ENCODE results near the gene NHERF1. TPM values are rescaled to one million over a fixed set of nuclear protein-coding genes. Genes with fewer than 3 reads are reported as not detected.

Gene NHERF1
- total RNA-seq, 1 donor from 2014 or later, result 13.9 TPM

DNA sequence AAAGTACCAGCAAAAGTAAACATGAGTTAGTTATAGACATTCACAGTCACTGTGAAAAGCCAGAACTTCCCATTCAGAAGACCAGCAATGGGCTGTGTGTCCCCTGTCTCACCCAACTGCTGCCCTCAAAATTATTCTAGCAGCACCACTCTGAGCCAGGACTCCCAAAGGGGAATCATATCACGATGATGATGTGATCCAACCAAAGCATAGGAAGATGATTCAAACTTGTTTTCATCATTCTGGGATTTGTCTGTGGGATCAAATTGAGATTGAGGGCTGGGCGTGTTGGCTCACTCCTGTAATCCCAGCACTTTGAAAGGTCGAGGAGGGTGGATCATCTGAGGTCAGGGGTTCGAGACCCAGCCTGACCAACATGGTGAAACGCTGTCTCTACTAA is 34.1 kb downstream of the NHERF1 start:
- DNase-seq (ENCODE audit: low spot score), result no peak

GRCh38 chr17:74784125-74784810 is 35.8 kb downstream of the NHERF1 start:
- DNase-seq (ENCODE audit: low spot score), result no peak

- DNase-seq (ENCODE audit: low spot score), result no peak
Measured at GRCh38 chr17:74785096-74785980, 36.9 kb downstream of the NHERF1 start.

GRCh38 chr17:74785981-74786360 is 37.5 kb downstream of the NHERF1 start:
- no peak for DNase-seq (ENCODE audit: low spot score)

- DNase-seq (ENCODE audit: low spot score), result no peak
Measured at GRCh38 chr17:74786431-74787055, 38.1 kb downstream of the NHERF1 start.

- DNase-seq (ENCODE audit: low spot score), result no peak
Measured at GRCh38 chr17:74790161-74791058, 42.0 kb downstream of the NHERF1 start.

GRCh38 chr17:74792586-74793105 is 44.2 kb downstream of the NHERF1 start:
- no peak for DNase-seq (ENCODE audit: low spot score)

- no peak for DNase-seq (ENCODE audit: low spot score)
Measured at GRCh38 chr17:74795327-74796020, 47.0 kb downstream of the NHERF1 start.

DNA sequence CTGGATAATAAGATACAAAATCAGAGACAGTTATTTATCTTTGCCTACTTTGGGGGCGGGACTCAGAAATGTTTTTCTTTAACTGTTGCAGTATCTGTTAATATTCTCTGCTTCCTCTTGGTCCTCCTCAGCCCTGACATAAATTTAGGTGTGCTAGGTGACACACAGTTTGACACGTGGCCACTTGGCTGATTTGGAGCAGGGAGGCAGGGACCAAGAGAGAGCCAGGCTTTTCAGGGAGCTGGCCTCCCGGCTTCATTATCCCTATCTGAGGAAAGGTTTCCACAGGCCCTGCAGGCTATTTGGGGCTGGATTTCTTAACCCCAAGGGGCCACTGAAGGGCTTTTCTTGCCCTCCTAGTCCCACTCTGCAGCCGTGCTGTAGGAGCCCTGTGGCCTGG is 47.8 kb downstream of the NHERF1 start:
- no peak for DNase-seq (ENCODE audit: low spot score)

GRCh38 chr17:74796866-74797265 is 48.4 kb downstream of the NHERF1 start:
- DNase-seq (ENCODE audit: low spot score), result no peak

- DNase-seq (ENCODE audit: low spot score), result no peak
Measured at GRCh38 chr17:74797824-74798223, 49.4 kb downstream of the NHERF1 start.

DNA sequence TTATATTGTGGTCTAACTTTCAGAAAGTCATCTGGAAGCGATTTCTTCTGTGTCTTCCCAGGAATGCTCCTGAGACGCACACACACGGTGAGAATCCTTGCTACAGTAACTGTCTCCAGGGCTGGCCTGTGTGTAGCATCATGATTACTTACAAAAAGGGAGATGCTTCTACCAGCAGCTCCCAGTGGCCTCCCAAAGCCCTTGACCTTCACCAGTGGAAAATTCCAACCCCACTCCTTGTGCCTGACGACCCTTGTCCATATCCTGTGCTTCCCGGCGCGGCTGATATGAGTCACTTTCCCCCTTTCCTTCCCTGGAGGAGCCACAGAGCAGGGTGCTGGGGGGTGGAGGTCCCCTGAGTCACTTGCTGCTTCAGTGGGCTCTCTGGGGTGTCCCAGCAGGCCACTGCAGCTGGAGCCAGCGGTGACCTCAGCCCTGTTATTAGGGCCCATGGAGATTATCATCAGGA is 49.8 kb downstream of the NHERF1 start:
- no peak for DNase-seq (ENCODE audit: low spot score)

DNA sequence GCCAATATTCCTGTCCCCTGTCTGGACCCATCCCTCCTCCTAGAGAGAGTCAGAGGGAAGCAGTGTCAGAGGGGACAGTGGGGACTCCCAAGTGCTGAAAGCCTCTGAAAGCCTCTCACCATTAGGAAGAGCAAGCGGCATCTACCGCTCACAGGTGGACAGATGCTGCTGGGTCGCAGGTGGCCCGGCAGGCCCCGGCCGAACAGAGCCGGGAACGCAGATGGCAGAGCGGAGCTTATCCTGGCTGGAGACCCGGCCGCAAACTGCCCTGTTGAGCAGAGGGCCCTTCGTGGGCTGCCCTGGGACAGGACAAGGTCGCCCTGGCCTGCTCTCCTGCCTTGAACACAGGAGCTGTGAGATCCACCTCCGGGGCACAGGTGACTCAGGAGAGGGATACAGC is 50.7 kb downstream of the NHERF1 start:
- no peak for DNase-seq (ENCODE audit: low spot score)

GRCh38 chr17:74800531-74800930 is 52.1 kb downstream of the NHERF1 start:
- DNase-seq (ENCODE audit: low spot score), result no peak

- DNase-seq (ENCODE audit: low spot score), result no peak
Measured at GRCh38 chr17:74801896-74802295, 53.5 kb downstream of the NHERF1 start.

- no peak for DNase-seq (ENCODE audit: low spot score)
Measured at GRCh38 chr17:74803388-74803930, 55.0 kb downstream of the NHERF1 start.

DNA sequence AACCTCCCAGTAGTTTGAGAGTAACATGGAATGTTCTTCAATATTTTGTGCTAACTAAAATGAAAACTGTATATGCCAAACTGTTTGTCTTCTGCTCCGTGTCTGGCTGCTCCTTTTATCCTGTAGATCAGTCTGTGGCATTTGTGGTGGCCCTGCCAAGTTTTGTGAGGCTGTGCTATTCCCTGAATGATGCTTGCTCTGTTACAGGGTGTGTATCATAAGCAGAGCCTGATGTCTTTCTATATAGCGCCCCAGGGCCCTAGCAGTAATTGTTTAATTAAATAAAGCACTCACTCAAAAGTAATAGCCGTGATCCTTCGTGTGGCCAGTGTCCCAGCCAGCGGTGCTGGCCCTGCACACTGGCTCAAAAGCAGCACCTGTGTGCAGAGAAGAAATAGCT is 55.5 kb downstream of the NHERF1 start:
- DNase-seq (ENCODE audit: low spot score), result no peak

- DNase-seq (ENCODE audit: low spot score), result no peak
Measured at GRCh38 chr17:74804683-74805082, 56.3 kb downstream of the NHERF1 start.

DNA sequence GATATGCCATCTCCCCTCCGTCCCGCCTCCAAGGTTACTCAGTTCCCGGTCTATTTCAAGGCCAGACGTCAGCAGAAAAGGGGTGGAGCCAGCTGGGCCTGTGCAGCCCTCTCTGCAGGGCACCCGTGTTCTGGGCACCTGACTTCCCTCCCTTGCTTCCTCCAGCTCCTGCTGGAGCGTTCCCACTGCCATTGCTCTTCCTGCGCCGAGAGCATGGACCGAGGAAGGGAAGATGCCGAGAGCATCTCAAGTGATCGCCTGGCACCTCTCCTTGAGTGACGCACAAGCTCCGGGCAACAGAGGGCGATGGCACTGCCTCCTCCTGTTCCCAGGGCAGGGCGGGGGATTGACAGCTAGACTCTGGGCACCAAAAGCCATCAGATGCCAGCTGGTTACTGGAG is 57.2 kb downstream of the NHERF1 start:
- DNase-seq (ENCODE audit: low spot score), result no peak

GRCh38 chr17:74806334-74806733 is 57.9 kb downstream of the NHERF1 start:
- DNase-seq (ENCODE audit: low spot score), result no peak
